OCI-LY3 (cell line): ENCODE results near the gene ERC2.

Experiments used
- CTCF ChIP-seq: fragments of 200-600, 300-600 bp; sonication (generic); IDR thresholded peaks from 2 replicates; pipeline ENCODE4 v1.5.1; 2014; ENCODE audit warnings: antibody characterized with exemption, low read length, low read depth
- EZH2phosphoT487 ChIP-seq: fragments of 200-600 bp; shearing (Covaris generic); IDR thresholded peaks from 2 replicates; pipeline ENCODE4 v1.6.1; 2018; ENCODE audit warnings: antibody characterized with exemption, mixed run types, low read depth

- TF ChIP-seq EZH2phosphoT487 (no peak), CTCF (no peak)
Observed at GRCh38 chr3:56125358-56126005, 342.8 kb downstream of the ERC2 start.
